ENCODE data around the gene RBM10.

The RBM10 gene

DNA sequence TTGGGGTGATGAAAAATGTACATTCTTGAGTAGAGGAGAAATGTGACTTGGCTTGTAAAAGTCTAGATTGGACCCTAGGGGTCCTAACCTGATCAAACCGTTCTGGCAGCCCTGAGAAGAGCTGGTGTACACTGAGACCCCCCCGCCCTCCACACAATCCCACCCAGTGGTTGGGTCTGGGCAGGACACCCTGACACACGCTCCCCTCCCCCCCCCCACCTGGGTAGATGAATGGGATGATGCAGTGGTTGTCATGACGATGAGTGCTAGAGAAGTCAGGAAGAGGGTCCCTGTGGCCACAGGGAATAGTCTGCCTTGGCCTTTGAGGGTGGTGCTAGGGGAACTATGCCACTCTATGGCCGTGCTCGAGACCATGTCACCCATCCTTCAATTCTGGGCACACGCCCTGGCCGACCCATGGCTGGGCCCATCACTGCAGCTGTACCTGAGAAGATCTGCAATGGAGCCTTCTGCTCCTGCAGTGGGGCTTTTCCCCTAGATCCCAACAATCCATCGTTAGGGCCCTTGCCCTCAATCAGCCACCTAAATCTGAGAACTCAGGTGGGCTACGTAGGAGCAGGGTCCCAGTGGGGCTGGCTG, 77.8 kb downstream of the RBM10 start:
- no peak for DNase-seq

DNA sequence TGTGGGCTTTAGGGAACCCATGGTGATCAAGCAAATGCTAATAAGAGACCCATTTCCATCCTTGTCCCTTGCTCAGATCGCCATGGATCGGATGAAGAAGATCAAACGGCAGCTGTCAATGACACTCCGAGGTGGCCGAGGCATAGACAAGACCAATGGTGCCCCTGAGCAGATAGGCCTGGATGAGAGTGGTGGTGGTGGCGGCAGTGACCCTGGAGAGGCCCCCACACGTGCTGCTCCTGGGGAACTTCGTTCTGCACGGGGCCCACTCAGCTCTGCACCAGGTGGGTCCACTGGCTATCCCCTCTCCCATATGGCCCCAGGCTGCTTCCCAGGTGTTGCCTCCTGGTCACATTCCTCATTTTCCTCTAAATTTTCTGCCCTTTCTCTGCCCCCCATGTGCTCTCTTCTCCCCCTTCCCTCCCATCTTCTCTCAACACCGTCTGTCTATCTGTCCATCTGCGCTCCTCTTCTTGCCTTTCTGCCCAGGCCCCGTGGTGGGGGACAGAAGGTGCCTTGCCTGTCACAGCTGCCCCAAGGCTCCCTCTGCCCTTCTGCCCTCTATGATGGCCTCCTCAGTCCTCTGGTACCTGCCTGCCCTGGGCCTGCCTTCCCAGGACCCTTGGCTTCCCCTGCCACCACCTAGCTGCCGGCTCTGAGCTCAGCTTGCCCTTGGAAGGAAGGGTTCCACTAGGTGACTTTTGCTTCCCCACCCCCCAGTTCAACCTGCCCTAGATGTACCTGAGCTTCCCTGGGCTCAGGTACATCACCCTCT, 78.6 kb downstream of the RBM10 start:
- no peak for DNase-seq

DNA sequence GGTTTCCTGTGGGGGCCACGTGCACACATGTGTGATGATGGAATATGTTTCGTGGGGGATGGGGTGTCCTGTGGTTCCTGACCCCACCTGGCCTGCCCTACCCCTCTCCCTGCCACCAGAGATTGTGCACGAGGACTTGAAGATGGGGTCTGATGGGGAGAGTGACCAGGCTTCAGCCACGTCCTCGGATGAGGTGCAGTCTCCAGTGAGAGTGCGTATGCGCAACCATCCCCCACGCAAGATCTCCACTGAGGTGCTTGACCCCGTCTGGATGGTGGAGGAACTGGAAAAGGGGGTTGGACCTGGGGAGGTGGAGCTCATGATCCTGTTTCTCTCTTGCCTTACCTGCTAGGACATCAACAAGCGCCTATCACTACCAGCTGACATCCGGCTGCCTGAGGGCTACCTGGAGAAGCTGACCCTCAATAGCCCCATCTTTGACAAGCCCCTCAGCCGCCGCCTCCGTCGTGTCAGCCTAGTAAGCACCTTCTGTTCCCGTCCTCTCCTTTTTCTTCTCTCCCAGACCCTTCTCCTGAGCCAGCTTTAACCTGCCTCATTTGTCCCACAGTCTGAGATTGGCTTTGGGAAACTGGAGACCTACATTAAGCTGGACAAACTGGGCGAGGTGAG, 79.4 kb downstream of the RBM10 start:
- DNase-seq, result no peak

DNA sequence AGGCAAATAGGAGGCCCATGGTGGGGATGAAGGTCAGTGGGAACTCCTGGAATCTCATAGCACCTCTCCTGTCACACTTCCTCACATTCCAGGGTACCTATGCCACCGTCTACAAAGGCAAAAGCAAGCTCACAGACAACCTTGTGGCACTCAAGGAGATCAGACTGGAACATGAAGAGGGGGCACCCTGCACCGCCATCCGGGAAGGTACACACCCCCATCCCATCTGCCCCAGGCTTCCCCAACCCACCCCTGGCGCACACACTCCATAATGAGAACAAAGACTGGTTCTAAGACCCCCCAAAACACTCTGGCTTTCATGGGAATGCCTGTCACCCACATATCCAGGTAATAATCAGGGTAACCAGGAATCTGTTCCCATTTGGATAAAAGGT, 79.9 kb downstream of the RBM10 start:
- no peak for DNase-seq

DNA sequence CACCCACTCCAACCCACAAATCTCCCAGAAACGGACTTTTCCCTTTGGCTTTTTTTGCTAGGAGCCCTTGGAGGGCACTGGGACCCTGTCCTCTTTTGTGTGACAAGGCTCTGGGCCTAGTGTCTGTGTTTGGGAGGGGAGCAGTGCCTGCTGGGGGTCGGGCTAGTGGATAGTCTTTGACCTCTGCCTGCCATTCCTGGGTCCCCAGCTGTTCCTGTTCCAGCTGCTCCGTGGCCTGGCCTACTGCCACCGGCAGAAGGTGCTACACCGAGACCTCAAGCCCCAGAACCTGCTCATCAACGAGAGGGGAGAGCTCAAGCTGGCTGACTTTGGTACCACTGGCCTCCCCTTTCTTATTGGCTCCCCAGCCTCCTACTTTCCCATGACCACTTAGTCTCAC, 81.0 kb downstream of the RBM10 start:
- DNase-seq, result no peak

DNA sequence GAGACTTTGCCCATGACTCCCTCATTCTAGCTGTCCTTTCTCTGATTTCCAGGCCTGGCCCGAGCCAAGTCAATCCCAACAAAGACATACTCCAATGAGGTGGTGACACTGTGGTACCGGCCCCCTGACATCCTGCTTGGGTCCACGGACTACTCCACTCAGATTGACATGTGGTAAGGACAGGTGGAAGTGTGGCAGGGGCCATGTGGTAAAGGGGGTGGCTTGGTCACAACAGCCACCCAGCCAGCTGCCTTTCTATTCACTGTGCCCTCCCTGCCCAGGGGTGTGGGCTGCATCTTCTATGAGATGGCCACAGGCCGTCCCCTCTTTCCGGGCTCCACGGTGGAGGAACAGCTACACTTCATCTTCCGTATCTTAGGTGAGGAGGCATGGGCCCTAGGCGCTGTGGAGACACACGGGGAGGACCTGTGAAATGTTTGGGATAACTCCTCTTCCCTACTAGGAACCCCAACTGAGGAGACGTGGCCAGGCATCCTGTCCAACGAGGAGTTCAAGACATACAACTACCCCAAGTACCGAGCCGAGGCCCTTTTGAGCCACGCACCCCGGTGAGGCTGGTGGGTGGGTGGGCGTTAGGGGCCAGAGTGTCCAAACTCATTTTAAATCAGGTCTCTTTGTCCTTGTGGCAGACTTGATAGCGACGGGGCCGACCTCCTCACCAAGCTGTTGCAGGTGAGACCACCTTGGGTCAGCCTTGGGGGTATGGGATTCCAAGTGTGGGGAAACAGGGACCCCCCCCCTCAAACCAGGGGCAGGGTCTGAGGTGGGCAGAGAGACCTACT, 81.7 kb downstream of the RBM10 start:
- no peak for DNase-seq

DNA sequence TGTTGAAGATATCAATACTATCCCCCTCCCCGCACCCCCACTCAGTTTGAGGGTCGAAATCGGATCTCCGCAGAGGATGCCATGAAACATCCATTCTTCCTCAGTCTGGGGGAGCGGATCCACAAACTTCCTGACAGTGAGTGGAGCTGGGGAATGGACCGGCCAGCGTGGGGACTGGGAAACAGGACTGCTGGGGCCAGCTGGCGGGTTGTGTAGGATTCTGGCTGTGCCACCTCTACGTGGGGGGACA, 82.2 kb downstream of the RBM10 start:
- no peak for DNase-seq

DNA sequence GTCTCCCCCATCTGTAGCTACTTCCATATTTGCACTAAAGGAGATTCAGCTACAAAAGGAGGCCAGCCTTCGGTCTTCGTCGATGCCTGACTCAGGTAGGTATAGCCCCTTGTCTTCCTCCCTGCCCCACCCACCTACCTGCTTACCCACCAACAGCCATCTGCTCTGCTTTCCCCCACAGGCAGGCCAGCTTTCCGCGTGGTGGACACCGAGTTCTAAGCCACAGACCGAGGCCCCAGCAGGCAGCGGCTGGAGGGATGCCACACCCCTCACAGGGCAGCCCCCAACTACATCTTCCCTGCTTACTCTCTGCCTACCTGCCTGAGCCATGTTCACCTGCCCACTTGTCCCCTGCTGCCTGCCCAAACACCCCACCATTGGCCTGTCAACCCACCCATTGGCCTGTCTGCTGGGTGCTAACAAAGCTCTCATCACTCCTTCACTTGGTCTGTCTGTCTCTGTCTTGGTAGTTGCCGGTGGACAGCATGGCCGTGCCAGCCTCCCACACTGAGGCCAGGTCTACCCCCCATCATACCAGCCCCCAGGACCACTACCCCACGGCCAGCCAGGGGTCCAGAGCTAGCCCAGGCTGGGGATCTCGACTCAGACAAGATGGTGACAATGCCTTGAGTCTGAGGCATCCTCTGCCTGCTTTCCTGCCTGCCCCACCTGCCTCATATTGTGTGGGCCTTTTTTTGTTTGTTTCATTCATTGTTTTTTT, 83.7 kb downstream of the RBM10 start:
- DNase-seq, result no peak

DNA sequence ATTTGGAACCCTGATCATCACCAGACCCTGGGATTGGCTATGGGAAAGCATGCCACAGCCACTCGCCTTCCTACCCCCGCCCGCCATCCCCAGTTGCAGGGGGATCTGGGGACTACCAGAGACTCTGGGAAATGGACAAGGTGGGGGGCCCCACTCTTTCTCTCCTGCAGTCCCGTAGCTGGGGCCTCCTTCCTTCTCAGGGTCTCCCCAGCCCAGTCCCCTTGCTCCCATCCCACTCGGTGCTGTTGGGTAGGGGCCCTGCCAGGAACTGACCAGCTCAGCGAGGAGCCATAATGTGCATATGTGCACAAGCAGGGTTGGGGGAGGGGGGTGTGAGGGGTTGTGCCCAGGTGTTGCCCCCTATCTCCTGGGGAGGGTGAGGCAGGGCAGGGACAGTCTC, 84.4 kb downstream of the RBM10 start:
- DNase-seq, result no peak

DNA sequence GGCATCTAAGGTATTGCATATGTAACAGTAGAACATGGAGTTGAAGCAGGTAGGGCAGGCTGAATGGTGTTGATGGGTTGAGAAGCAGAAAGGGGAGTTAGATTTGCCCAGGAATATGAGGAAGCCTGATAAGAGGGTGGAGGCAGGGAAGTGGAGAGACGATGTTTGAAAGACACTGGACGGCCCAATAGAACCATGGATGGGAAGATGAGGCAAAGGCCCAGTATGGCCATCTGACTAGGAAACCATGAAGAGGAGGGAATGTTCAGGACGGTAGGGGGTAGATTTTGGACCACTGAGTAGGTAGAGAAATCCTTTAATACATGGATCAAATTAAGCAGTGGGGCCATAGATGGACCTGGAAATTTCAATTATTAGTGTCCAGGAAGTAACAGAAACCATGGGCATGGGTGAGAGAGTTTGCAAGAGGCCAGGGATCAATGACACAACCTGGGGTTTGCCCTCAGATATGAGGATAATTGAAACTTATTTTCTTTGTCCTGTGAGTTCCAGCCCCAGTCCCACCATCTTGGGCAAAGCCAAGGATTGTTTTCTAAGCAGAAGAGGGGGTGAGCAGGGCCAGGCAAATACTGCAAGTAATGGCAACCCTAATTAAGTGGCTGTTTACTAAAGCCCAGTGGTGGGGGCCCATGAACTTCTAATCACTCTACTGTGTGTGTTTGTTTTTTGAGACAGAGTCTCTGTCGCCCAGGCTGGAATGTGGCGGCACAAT, 85.3 kb downstream of the RBM10 start:
- DNase-seq, result no peak

DNA sequence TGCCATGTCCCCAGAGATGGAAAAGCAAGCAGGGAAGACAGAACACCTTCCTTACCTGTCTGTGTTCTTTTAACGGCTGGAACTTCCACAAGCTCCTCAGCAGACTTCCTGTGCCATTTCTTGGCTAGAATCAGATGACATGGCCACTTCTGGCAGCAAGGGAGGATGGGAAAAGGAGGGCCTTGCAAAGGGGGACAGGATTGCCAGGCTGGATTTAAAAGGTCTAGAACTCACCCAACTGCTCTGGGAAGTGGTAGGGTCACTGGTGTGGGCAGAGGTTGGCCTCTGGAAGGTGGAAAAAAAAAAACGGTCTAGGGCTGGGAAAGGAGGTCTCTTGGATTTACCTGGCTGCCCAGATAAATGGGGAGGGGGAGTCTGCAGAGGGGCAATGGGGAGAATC, 86.1 kb downstream of the RBM10 start:
- DNase-seq, result no peak

DNA sequence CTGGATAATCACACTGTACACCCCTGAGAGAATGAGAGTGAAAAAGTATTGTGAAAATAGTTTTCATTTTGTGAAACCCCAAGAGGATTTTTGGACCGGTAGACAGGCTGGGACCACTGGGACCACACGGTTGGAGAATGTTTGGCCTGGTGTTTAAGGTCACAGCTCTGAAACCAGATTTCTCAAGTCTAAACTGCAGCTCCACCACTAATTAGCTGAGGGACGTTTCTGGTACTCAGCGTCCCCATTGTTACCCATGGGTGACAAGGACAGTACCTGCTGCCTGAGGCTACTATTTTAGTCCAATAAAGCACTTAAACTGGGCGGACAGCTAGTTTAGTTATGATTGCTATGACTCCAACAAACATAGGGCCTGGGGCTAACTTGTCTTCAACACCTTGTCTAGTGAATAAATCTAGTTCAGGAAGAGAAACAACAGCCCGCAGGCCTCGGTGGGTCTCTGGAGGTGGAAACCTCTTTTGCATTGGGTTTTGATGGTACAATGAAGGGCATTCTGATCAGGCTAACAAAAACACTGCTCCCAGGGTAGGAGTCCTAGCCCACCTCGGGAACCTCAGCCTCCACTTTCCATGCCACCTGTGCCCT, 87.3 kb downstream of the RBM10 start:
- no peak for DNase-seq

DNA sequence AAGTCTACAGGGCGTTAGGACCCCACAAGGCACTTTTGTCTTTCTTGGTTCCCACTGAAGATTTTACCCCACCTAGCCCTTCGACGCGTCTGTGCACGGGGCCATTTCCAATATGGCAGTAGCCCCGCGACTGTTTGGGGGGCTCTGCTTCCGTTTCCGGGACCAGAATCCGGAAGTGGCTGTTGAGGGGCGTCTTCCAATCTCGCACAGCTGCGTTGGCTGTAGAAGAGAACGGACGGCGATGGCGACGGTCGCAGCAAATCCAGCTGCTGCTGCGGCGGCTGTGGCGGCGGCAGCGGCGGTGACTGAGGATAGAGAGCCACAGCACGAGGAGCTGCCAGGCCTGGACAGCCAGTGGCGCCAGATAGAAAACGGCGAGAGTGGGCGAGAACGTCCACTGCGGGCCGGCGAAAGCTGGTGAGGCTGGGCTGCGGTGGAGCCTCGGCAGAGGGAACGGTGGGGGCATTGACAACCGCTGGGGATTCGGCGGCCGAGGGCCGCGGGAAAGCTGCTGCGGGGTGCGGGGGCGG, 87.8 kb downstream of the RBM10 start, which contains the start of gene USP11:
Gene USP11, plus strand, starts transcription at position 207 of the 530 bp plus-strand sequence. Its CDS starts 35 bp downstream, at position 242.
- DNase-seq, result peak in 1 of 2 donors; percentile 24

DNA sequence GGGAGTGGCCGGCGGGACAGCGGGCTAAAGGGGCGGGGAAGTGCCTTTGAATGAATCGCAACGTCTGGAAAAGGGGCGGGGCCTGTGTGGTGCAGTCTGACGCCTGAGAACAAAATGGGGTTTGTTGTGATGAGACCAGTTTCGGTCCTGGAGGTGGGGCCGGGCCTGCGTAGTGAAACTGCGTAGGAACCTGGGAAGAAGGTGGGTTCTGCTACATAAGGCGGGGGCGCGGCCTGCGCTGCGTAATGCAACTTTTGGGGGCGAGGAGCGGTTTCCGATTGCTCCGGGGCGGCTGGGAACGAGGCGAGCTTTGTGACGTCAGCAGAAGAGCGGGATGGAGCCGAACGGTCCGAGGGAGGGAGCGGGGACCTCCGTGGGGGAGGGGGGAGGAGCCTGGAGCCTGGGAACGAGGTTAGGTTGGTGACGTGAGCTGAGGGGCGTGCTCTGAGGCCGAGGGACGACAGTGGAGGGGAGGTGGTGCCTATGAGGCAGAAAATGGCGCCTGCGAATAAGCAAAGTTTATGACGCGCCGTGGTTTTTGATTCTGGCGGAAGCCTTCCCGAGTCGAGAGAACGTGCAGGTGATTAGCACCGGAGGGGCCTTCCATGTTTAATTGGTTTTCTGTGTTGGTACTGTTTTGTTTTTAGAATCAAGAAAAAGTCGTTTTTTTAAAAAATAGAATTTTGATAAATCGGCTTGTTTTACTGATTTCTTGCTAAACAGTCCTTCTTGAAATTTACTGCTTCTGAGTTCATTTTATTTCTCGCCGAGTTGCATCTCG, 88.5 kb downstream of the RBM10 start:
- DNase-seq, result peak; percentile 88 to 90

DNA sequence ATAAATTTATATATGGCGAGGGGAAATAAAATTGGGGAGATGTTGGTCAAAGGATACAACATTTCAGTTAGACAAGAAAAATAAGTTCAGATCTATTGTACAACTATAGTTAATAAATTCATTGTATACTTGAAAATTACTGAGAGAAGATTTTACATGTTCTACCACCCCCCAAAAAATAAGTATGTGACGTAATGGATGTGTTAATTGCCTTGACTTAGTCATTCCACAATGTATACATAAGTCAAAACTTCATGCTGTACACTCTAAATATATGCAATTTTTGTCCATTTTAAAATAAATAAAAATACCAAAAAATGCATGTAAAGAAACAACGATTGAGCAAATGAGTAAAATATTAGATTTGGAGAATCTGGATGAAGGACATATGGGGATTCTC, 89.6 kb downstream of the RBM10 start:
- no peak for DNase-seq

DNA sequence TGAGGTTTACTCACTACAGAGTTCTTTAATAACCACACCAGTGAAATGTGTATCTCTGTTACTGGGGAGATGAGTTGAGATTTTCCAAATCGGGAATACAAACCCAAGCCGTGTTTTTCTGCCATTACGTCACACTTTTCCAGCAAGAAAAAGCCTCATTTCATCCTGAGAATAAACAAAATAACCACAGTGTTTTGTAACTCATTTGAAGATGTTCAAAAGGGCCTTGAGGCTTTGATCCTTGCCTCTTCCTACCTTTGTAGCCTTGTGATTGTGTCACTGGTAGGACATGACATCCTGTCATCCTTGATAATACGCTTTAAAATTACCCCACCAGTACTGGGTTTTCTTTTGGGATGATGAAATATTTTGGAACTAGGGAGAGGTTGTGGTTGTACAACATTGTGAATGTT, 90.7 kb downstream of the RBM10 start:
- no peak for DNase-seq
